GM23248 (cell line): ENCODE results near the gene CMTM8. TPM values are rescaled to one million over a fixed set of nuclear protein-coding genes. Genes with fewer than 3 reads are reported as not detected.

Source experiments
- DNase-seq: peaks from one replicate; pipeline ENCODE4 v3.0.0-alpha.2; 2015
- H2AFZ ChIP-seq: fragments of 200-600 bp; sonication (generic); 2 replicates; pipeline ENCODE4 v1.6.1; 2016; ENCODE audit warnings: antibody characterized with exemption
- H3F3A ChIP-seq: fragments of 200-600 bp; sonication (generic); 2 replicates; pipeline ENCODE4 v1.6.1; 2016; ENCODE audit warnings: mild to moderate bottlenecking, antibody characterized with exemption, mixed run types; ENCODE audit not compliant: insufficient read depth
- H3K27ac ChIP-seq: fragments of 200-600 bp; sonication (generic); 2 replicates; pipeline ENCODE4 v1.5.1; 2016; ENCODE audit warnings: mild to moderate bottlenecking
- H3K27me3 ChIP-seq: fragments of 200-600 bp; sonication (generic); replicated peaks from 2 replicates; pipeline ENCODE4 v1.6.1; 2016; ENCODE audit warnings: mild to moderate bottlenecking; ENCODE audit not compliant: insufficient read depth
- H3K36me3 ChIP-seq: fragments of 200-600 bp; sonication (generic); 2 replicates; pipeline ENCODE4 v1.6.1; 2016; ENCODE audit warnings: low read depth, mild to moderate bottlenecking
- H3K4me1 ChIP-seq: fragments of 200-600 bp; sonication (generic); 2 replicates; pipeline ENCODE4 v1.6.1; 2016; ENCODE audit warnings: mild to moderate bottlenecking; ENCODE audit not compliant: insufficient read depth
- H3K4me2 ChIP-seq: fragments of 200-600 bp; sonication (generic); one replicate; pipeline ENCODE4 v1.6.1; 2016; ENCODE audit warnings: mild to moderate bottlenecking; ENCODE audit not compliant: unreplicated experiment
- H3K4me3 ChIP-seq: fragments of 200-600 bp; sonication (generic); 2 replicates; pipeline ENCODE4 v1.5.1; 2016; ENCODE audit warnings: mild to moderate bottlenecking
- H3K79me2 ChIP-seq: fragments of 200-600 bp; sonication (generic); 2 replicates; pipeline ENCODE4 v1.6.1; 2016; ENCODE audit warnings: mild to moderate bottlenecking; ENCODE audit not compliant: insufficient read depth
- H3K9ac ChIP-seq: fragments of 200-600 bp; sonication (generic); 2 replicates; pipeline ENCODE4 v1.6.1; 2016; ENCODE audit warnings: mild to moderate bottlenecking
- H3K9me2 ChIP-seq: fragments of 200-600 bp; sonication (generic); 2 replicates; pipeline ENCODE4 v1.6.1; 2016; ENCODE audit warnings: mixed run types, mild to moderate bottlenecking, moderate library complexity; ENCODE audit not compliant: insufficient read depth
- H3K9me3 ChIP-seq: fragments of 200-600 bp; sonication (generic); one replicate; pipeline ENCODE4 v1.6.1; 2017; ENCODE audit warnings: low read depth
- H4K20me1 ChIP-seq: fragments of 200-600 bp; sonication (generic); 2 replicates; pipeline ENCODE4 v1.6.0; 2016; ENCODE audit not compliant: insufficient read depth
- EZH2 ChIP-seq: fragments of 200-600 bp; sonication (generic); IDR thresholded peaks from 2 replicates; pipeline ENCODE4 v1.6.1; 2018; ENCODE audit warnings: antibody characterized with exemption, mild to moderate bottlenecking; ENCODE audit not compliant: insufficient read depth, poor library complexity, severe bottlenecking
- EZH2phosphoT487 ChIP-seq: fragments of 200-600 bp; sonication (generic); IDR thresholded peaks from 2 replicates; pipeline ENCODE4 v1.6.1; 2018; ENCODE audit warnings: antibody characterized with exemption, moderate library complexity, mild to moderate bottlenecking, low read depth; ENCODE audit not compliant: insufficient read depth
- WGBS, 2 experiments: methylation state at CpG; one replicate each; pipeline ENCODE4 v1.1.6; 2015 to 2017; ENCODE audit warnings: low lambda C conversion rate in 2 of 2, low coverage in 1 of 2; ENCODE audit errors: missing lambda C conversion rate in 2 of 2; 5-methylcytosine and 5-hydroxymethylcytosine counted together
- in situ Hi-C: fragments of 300-500 bp; cut with MboI; formaldehyde crosslinking; loops from 2 replicates; pipeline ENCODE4 v1.15.0; 2020
- polyA plus RNA-seq: library from polyadenylated mRNA; unstranded; fragments of >200 nt; fragmentation: Nextera tagmentation; extraction: Ambion mirVana; gene quantifications from 2 replicates; pipeline ENCODE4 v1.2.1, GENCODE V29; 2016
- total RNA-seq: library from RNA; depleted of rRNA; stranded (reverse); fragments of >200 nt; shearing (Covaris generic); gene quantifications from 2 replicates; pipeline ENCODE4 v1.2.3, GENCODE V29; 2014

Gene CMTM8
- total and polyA plus RNA-seq, 2 experiments from 2014 or later = not detected

- H3K9me3 ChIP-seq = no peaks in the 10 kb centered on the region
- H3K79me2 ChIP-seq = no peaks in the 10 kb centered on the region
- no peak overlapping the region for H3K4me3 ChIP-seq
- WGBS, 2 experiments = 86 to 87% methylated on average over 3 of the region's 3 CpGs
- no peak overlapping the region for H3K27ac ChIP-seq
- no peaks in the 10 kb centered on the region for H4K20me1 ChIP-seq
- no peaks in the 10 kb centered on the region for H3K9me2 ChIP-seq
- H3K4me1 ChIP-seq = no peaks in the 10 kb centered on the region
- H3K4me2 ChIP-seq = no peak overlapping the region
- no peak for DNase-seq
- H3K27me3 ChIP-seq = peaks cover 46% of the 10 kb centered on the region
- H3F3A ChIP-seq = no peaks in the 10 kb centered on the region
- no peak overlapping the region for H2AFZ ChIP-seq
- no peaks in the 10 kb centered on the region for H3K36me3 ChIP-seq
- in situ Hi-C loops = no loop called here
- H3K9ac ChIP-seq = no peak overlapping the region
- no peak for TF ChIP-seq EZH2
- TF ChIP-seq EZH2phosphoT487 = no peak
These were observed 77.0 kb downstream of the CMTM8 start for GRCh38 chr3:32315441-32315840.

GRCh38 chr3:32316319-32316718, 77.8 kb downstream of the CMTM8 start:
- Histone ChIP-seq H3K9me3 (no peaks in the 10 kb centered on the region), H3K79me2 (no peaks in the 10 kb centered on the region), H3K4me3 (no peak overlapping the region), H3K9me2 (no peaks in the 10 kb centered on the region), H3F3A (no peaks in the 10 kb centered on the region), H3K4me2 (no peak overlapping the region), H3K27me3 (peaks cover 41% of the 10 kb centered on the region), H3K27ac (no peak overlapping the region), H3K36me3 (no peaks in the 10 kb centered on the region), H3K4me1 (no peaks in the 10 kb centered on the region), H4K20me1 (no peaks in the 10 kb centered on the region), H3K9ac (no peak overlapping the region), H2AFZ (no peak overlapping the region)
- WGBS, 2 experiments = 28 to 58% methylated on average over 2 of the region's 2 CpGs
- in situ Hi-C loops = no loop called here
- TF ChIP-seq EZH2phosphoT487 = no peak
- no peak for TF ChIP-seq EZH2
- DNase-seq = no peak

- Histone ChIP-seq H4K20me1 (no peaks in the 10 kb centered on the region), H3K79me2 (no peaks in the 10 kb centered on the region), H3K27me3 (peaks cover 41% of the 10 kb centered on the region), H3K4me2 (no peak overlapping the region), H3F3A (no peaks in the 10 kb centered on the region), H3K9ac (no peak overlapping the region), H3K9me3 (no peaks in the 10 kb centered on the region), H2AFZ (no peak overlapping the region), H3K4me1 (no peaks in the 10 kb centered on the region), H3K9me2 (no peaks in the 10 kb centered on the region), H3K27ac (no peak overlapping the region), H3K4me3 (no peak overlapping the region), H3K36me3 (no peaks in the 10 kb centered on the region)
- WGBS, 2 experiments = 9 to 14% methylated on average over 2 of the region's 2 CpGs
- DNase-seq = no peak
- in situ Hi-C loops = no loop called here
- TF ChIP-seq EZH2 = no peak
- TF ChIP-seq EZH2phosphoT487 = no peak
These were observed 78.5 kb downstream of the CMTM8 start for GRCh38 chr3:32316976-32317375.

- H3K4me3 ChIP-seq = no peak overlapping the region
- H3K79me2 ChIP-seq = no peaks in the 10 kb centered on the region
- H3K4me2 ChIP-seq = no peak overlapping the region
- H3K9ac ChIP-seq = no peak overlapping the region
- no peaks in the 10 kb centered on the region for H3K9me3 ChIP-seq
- TF ChIP-seq EZH2phosphoT487 (no peak), EZH2 (no peak)
- H3K9me2 ChIP-seq = no peaks in the 10 kb centered on the region
- H3F3A ChIP-seq = no peaks in the 10 kb centered on the region
- H2AFZ ChIP-seq = no peak overlapping the region
- in situ Hi-C loops = no loop called here
- no peaks in the 10 kb centered on the region for H3K36me3 ChIP-seq
- H3K4me1 ChIP-seq = no peaks in the 10 kb centered on the region
- H4K20me1 ChIP-seq = no peaks in the 10 kb centered on the region
- no peak for DNase-seq
- 62 to 68% methylated on average over 2 of the region's 2 CpGs for WGBS, 2 experiments
- H3K27ac ChIP-seq = no peak overlapping the region
- H3K27me3 ChIP-seq = peaks cover 50% of the 10 kb centered on the region
These were observed 81.1 kb downstream of the CMTM8 start for GRCh38 chr3:32319607-32320006.

GRCh38 chr3:32320080-32320479, 81.6 kb downstream of the CMTM8 start:
- H3K4me3 ChIP-seq = no peak overlapping the region
- H3K9ac ChIP-seq = no peak overlapping the region
- in situ Hi-C loops = no loop called here
- H4K20me1 ChIP-seq = no peaks in the 10 kb centered on the region
- H3K9me3 ChIP-seq = no peaks in the 10 kb centered on the region
- H3K4me1 ChIP-seq = no peaks in the 10 kb centered on the region
- TF ChIP-seq EZH2phosphoT487 (no peak), EZH2 (no peak)
- H3K36me3 ChIP-seq = no peaks in the 10 kb centered on the region
- H3K4me2 ChIP-seq = no peak overlapping the region
- no peak for DNase-seq
- H3K9me2 ChIP-seq = no peaks in the 10 kb centered on the region
- no peak overlapping the region for H3K27ac ChIP-seq
- no peaks in the 10 kb centered on the region for H3F3A ChIP-seq
- 49% methylated on average over 6 of the region's 6 CpGs for WGBS, 2 experiments
- H3K79me2 ChIP-seq = no peaks in the 10 kb centered on the region
- H3K27me3 ChIP-seq = peaks cover 53% of the 10 kb centered on the region
- no peak overlapping the region for H2AFZ ChIP-seq
